HepG2 (cell line): Measurements from ENCODE around the gene RARA. TPM values are rescaled to one million over a fixed set of nuclear protein-coding genes. Genes with fewer than 3 reads are reported as not detected.

Experiments used
- CSRNP1 ChIP-seq: sonication (generic); formaldehyde crosslinking; IDR thresholded peaks from 2 replicates; pipeline ENCODE4 v1.8.1; 2023; ENCODE audit warnings: mild to moderate bottlenecking, missing genetic modification reagents
- KDM4B ChIP-seq: sonication (generic); formaldehyde crosslinking; IDR thresholded peaks from 2 replicates; pipeline ENCODE4 v1.4.0; 2020; ENCODE audit warnings: missing genetic modification reagents
- MAX ChIP-seq: IDR thresholded peaks from 2 replicates; pipeline ENCODE4 v1.6.1; 2012; ENCODE audit warnings: inconsistent platforms
- MED8 ChIP-seq: sonication (generic); formaldehyde crosslinking; IDR thresholded peaks from 2 replicates; pipeline ENCODE4 v1.8.1; 2023; ENCODE audit warnings: mild to moderate bottlenecking, missing genetic modification reagents; ENCODE audit not compliant: insufficient replicate concordance
- NCOA2 ChIP-seq: sonication (generic); formaldehyde crosslinking; IDR thresholded peaks from 2 replicates; pipeline ENCODE4 v1.8.0; 2022; ENCODE audit warnings: inconsistent platforms
- PAF1 ChIP-seq: IDR thresholded peaks from 2 replicates; pipeline ENCODE4 v1.6.1; 2016; ENCODE audit warnings: missing genetic modification reagents, missing compliant biosample characterization
- REST ChIP-seq, 2 experiments: IDR thresholded peaks; 2 replicates each; pipeline ENCODE4 v1.6.1; 2011 to 2012; ENCODE audit warnings: low read length in 2 of 2, borderline replicate concordance in 1 of 2, low read depth in 1 of 2, mild to moderate bottlenecking in 1 of 2, moderate library complexity in 1 of 2
- TARDBP ChIP-seq: sonication (generic); formaldehyde crosslinking; IDR thresholded peaks from 2 replicates; pipeline ENCODE4 v1.8.0; 2022; ENCODE audit warnings: mild to moderate bottlenecking, missing genetic modification reagents
- ZBTB21 ChIP-seq: sonication (generic); formaldehyde crosslinking; IDR thresholded peaks from 2 replicates; pipeline ENCODE4 v1.4.0; 2020; ENCODE audit warnings: missing genetic modification reagents
- ZBTB3 ChIP-seq: sonication (generic); formaldehyde crosslinking; IDR thresholded peaks from 2 replicates; pipeline ENCODE4 v1.4.0; 2020; ENCODE audit warnings: low read depth, mild to moderate bottlenecking, moderate library complexity, missing genetic modification reagents, borderline replicate concordance
- ZNF34 ChIP-seq: sonication (generic); formaldehyde crosslinking; IDR thresholded peaks from 2 replicates; pipeline ENCODE4 v1.4.0; 2020; ENCODE audit warnings: mild to moderate bottlenecking, missing genetic modification reagents, borderline replicate concordance
- ZNF703 ChIP-seq: sonication (generic); formaldehyde crosslinking; IDR thresholded peaks from 2 replicates; pipeline ENCODE4 v1.5.1; 2020; ENCODE audit warnings: missing genetic modification reagents, mild to moderate bottlenecking, moderate library complexity, borderline replicate concordance
- ZNF800 ChIP-seq: sonication (generic); formaldehyde crosslinking; IDR thresholded peaks from 2 replicates; pipeline ENCODE4 v1.4.0; 2020; ENCODE audit warnings: missing genetic modification reagents
- polyA plus RNA-seq, 8 experiments: library from polyadenylated mRNA; depleted of rRNA in 3 of 8; stranded (reverse) in 7 of 8; unstranded in 1 of 8; fragments of >200 nt; fragmentation: Illumina TruSeq in 4 of 8; extraction: Trizol in 4 of 8; gene quantifications; 2 replicates each; pipeline versions ENCODE4 v1.2.1 to v1.2.3, GENCODE V29; 2011 to 2016; ENCODE audit warnings: low read depth in 4 of 8, missing spikeins in 1 of 8, mixed read lengths in 1 of 8; ENCODE audit not compliant: insufficient read depth in 1 of 8
- total RNA-seq, 5 experiments: library from RNA; depleted of rRNA; stranded (reverse); fragments of >200 nt; fragmentation: Illumina TruSeq; extraction: Trizol; gene quantifications; 2 replicates each; pipeline ENCODE4 v1.2.3, GENCODE V29; 2016; ENCODE audit warnings: low read depth in 1 of 5
- TF ChIP-seq, protein P1 (sequence below): sonication (generic); formaldehyde crosslinking; IDR thresholded peaks from 2 replicates; pipeline ENCODE4; 2020; ENCODE audit warnings: missing genetic modification reagents, mild to moderate bottlenecking, borderline replicate concordance
- TF ChIP-seq, protein P2 (sequence below): IDR thresholded peaks from 2 replicates; pipeline ENCODE4 v1.6.1; 2016; ENCODE audit warnings: missing compliant biosample characterization, missing genetic modification reagents, borderline replicate concordance

The RARA gene
- total and polyA plus RNA-seq, 2 of the 13 experiments (the other 11 are each of a cell fraction or from before 2014, with no cell fraction given): 6.4 to 8.6 TPM

DNA sequence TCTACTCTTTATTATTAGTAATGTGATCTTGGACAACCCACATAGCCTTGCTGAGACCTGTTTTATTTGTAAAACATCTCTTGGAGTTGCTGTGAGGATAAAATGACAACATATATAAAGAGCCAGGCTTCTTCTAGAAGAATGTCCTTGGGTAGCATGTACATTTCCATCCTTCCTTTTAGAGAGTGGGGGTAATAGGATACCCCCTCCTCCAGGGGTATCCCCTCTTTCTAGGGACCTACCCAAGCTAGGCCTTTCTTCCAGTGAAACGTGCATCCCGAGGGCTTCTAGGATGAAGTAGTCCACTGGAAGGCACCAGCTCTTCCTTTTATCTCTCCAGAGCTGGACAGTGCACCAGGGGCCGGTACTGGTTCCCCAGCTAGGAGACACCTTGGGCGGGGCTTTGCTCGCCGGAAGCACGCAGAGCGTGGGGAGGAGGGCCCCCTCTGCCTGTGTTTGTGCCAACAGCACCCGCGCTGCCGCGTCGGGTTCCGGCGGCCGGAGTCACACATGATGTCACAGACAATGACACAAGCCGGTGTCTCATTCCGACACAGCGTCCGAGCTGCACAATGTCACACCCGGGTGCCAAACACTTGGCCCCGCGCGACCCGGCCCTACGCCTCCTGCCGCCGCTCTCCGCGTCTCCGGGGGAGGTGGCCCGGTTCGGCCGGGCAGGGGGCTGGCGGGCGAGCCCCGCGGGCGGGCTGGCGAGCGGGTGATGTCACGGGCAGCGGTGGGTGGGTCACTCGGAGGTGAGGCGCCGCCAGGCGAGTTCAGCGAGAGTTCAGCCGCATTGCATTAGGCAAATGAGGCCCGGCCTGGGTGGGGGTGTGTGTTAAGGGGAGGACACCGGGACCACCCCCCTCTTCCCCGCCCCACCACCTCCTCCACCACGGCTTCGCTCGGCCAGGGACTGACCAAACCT is 32.2 kb downstream of the RARA start (continued):
- TF ChIP-seq, protein P1, sequence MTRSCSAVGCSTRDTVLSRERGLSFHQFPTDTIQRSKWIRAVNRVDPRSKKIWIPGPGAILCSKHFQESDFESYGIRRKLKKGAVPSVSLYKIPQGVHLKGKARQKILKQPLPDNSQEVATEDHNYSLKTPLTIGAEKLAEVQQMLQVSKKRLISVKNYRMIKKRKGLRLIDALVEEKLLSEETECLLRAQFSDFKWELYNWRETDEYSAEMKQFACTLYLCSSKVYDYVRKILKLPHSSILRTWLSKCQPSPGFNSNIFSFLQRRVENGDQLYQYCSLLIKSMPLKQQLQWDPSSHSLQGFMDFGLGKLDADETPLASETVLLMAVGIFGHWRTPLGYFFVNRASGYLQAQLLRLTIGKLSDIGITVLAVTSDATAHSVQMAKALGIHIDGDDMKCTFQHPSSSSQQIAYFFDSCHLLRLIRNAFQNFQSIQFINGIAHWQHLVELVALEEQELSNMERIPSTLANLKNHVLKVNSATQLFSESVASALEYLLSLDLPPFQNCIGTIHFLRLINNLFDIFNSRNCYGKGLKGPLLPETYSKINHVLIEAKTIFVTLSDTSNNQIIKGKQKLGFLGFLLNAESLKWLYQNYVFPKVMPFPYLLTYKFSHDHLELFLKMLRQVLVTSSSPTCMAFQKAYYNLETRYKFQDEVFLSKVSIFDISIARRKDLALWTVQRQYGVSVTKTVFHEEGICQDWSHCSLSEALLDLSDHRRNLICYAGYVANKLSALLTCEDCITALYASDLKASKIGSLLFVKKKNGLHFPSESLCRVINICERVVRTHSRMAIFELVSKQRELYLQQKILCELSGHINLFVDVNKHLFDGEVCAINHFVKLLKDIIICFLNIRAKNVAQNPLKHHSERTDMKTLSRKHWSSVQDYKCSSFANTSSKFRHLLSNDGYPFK (CRISPR knock-in tag): peak; percentile 74; the same call in 1 of the 2 replicates
- peak; percentile 65; the same call in 1 of the 2 replicates for TF ChIP-seq TARDBP (CRISPR knock-in tag)
- no peak for TF ChIP-seq KDM4B (CRISPR knock-in tag)
- no peak for TF ChIP-seq ZNF703
- peak; percentile 82; the same call in 1 of the 2 replicates for TF ChIP-seq ZBTB3
- peak; percentile 58 for TF ChIP-seq MAX
- TF ChIP-seq ZBTB21 (CRISPR knock-in tag): peak; percentile 99
- TF ChIP-seq CSRNP1: peak; percentile 46; the same call in 1 of the 2 replicates
- TF ChIP-seq, protein P2, sequence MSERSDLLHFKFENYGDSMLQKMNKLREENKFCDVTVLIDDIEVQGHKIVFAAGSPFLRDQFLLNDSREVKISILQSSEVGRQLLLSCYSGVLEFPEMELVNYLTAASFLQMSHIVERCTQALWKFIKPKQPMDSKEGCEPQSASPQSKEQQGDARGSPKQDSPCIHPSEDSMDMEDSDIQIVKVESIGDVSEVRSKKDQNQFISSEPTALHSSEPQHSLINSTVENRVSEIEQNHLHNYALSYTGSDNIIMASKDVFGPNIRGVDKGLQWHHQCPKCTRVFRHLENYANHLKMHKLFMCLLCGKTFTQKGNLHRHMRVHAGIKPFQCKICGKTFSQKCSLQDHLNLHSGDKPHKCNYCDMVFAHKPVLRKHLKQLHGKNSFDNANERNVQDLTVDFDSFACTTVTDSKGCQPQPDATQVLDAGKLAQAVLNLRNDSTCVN (CRISPR knock-in tag): peak; percentile 71; the same call in 1 of the 2 replicates
- no peak for TF ChIP-seq PAF1 (CRISPR knock-in tag)
- 0 out of 2 replicates have a peak, but pooled peaks have one; percentile 84 for TF ChIP-seq ZNF34
- TF ChIP-seq NCOA2: peak; percentile 29; the same call in 1 of the 2 replicates
- no peak for TF ChIP-seq ZNF800
- peak; percentile 14 for TF ChIP-seq MED8
- TF ChIP-seq REST (IDR thresholded peaks at IDR 0.05; ENCODE audit: borderline replicate concordance in 1 of 2, low read depth in 1 of 2, low read length in 2 of 2): peak in 1 of 2 experiments; percentile 42; a peak in 2 of 4 replicates
